NCI-H82 (cell line): ENCODE data around the gene STK16.

Experiments used
- DNase-seq: peaks from one replicate; lab custom pipeline; 2025; lab: John Stamatoyannopoulos, UW

Gene STK16

GRCh38 chr2:219269362-219270054, 24.2 kb downstream of the STK16 start:
- no peak for DNase-seq

- DNase-seq: no peak
Measured at GRCh38 chr2:219270055-219270372, 24.7 kb downstream of the STK16 start.

DNA sequence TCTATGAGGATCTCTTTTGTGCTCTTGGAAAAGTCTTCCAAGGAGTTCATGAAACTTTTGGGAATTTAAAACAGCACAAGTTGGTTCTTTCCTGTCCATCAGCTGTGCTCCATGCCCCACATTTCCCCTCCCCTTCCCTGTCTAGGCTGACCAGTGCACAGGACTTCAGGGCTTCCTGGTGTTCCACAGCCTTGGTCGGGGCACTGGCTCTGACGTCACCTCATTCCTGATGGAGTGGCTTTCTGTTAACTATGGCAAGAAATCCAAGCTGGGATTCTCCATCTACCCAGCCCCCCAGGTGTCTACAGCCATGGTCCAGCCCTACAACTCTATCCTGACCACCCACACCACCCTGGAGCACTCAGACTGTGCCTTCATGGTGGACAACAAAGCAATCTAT, 25.7 kb downstream of the STK16 start:
- DNase-seq: no peak

GRCh38 chr2:219272356-219272755, 27.1 kb downstream of the STK16 start:
- DNase-seq: no peak

DNA sequence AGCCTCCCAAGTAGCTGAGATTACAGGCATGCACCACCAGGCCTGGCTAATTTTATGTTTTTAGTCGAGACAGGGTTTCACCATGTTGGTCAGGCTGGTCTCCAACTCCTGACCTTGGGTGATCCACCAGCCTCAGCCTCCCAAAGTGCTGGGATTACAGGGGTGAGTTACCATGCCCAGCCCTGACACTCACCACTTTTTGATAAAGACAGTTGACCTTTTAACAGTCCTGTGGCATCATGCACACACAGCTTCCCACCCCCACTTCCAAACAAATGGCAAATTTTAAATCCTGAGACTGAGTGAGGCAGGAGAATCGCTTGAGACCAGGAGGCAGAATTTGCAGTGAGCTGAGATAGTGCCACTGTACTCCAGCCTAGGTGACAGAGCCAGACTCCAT, 27.7 kb downstream of the STK16 start:
- DNase-seq: peak; percentile 39

GRCh38 chr2:219273937-219274336, 28.7 kb downstream of the STK16 start:
- DNase-seq: no peak

- DNase-seq: no peak
Measured at GRCh38 chr2:219274361-219274921, 29.2 kb downstream of the STK16 start.

GRCh38 chr2:219277703-219278654, 32.7 kb downstream of the STK16 start:
- peak; percentile 87 for DNase-seq

GRCh38 chr2:219278655-219279150, 33.4 kb downstream of the STK16 start:
- no peak for DNase-seq

- DNase-seq: peak; percentile 99
Measured at GRCh38 chr2:219279151-219279915, 34.1 kb downstream of the STK16 start, which contains the start of gene DNAJB2. Gene DNAJB2 (plus strand): TSS chr2:219279366. CDS start chr2:219279834, 468 bp downstream.

GRCh38 chr2:219279916-219280516, 34.7 kb downstream of the STK16 start:
- no peak for DNase-seq

DNA sequence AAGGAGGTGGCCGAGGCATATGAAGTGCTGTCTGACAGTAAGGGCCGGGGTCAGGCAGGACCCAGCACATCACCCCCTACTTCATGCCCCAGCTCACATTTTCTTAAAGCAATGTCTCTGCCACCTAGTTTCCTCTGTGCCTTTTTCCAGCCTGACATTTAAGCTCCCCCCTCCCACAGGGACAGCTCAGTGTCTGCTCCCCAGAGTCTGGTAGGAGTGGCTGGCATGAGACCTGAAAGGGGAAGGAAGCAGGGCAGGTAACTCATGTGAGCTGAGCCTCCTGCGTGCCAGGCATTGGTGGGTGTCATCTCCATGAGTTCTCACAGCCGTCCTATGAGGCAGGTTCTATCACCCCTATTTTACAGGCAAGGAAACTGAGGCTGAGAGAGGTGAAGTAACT, 35.4 kb downstream of the STK16 start:
- DNase-seq: no peak

- DNase-seq: no peak
Measured at GRCh38 chr2:219281588-219281987, 36.3 kb downstream of the STK16 start.

DNA sequence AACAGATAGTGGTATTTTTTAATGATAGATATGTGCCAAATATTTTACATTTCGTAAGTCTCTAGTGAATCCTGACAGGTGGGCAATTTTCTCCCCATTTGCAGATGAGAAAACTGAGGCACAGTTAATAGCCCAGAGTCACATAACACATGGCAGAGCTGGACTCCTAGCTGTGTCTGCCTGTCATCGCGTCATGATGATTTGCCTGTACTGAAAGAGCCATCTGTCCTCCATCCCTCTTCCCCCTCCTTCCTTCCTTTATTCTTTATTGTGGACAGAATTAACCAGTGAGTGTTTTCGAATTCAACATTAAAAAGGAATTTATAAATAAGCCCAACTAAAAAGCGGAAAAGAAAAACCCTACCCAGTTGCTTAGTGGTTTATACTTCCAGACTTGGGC, 37.1 kb downstream of the STK16 start:
- DNase-seq: no peak

DNA sequence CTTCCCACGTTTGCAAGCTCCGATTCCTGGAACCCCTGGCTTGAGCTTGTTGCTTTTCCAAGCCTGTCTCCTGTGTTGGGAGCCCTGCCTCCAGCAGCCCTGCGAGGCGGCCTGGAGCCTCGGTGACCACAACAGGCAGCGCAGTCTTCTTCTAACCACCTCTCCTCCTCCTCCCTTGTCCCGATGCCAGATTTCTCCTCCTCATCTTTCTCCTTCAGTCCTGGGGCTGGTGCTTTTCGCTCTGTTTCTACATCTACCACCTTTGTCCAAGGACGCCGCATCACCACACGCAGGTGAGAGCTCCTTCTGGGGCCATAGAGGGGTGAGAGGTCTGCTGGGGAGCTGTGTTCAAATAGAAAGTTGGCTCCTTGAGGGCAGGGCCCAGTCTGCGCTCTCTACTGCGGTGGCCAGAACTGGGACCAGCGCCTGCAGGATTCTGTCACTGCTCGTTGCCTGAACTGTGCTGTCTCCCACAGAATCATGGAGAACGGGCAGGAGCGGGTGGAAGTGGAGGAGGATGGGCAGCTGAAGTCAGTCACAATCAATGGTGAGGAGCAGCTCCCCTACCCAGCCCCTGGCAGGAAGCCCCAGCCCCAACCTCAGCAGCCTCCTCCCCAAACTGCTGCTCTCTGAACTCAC, 37.8 kb downstream of the STK16 start:
- DNase-seq: no peak

DNA sequence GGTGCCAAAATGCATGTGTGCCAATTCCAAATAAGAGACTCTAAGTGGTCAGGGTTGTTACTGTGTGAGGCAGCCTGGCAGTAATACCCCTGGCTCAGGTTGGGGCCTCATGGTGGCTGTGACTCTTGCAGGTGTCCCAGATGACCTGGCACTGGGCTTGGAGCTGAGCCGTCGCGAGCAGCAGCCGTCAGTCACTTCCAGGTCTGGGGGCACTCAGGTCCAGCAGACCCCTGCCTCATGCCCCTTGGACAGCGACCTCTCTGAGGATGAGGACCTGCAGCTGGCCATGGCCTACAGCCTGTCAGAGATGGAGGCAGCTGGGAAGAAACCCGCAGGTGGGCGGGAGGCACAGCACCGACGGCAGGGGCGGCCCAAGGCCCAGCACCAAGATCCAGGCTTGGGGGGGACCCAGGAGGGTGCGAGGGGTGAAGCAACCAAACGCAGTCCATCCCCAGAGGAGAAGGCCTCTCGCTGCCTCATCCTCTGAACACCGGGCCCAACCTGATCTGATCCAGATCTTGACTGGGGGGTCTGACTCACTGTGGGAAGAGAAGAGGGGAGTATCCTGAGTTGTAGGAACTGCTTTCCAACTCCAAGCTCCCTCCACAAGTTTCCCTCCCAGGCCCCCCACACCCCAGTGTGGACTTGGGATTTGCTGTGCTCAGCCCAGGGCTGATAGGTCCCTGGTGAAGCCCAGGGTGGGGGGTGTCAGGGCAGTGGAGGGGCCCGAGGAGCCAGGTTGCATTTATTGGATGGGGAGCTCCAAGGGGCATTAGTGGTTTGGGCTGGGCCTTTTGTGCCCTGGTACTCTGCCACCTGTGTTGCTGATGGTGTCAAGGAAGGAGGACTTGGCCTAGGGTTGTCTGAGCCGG, 39.5 kb downstream of the STK16 start:
- DNase-seq: no peak

GRCh38 chr2:219285373-219285735, 40.1 kb downstream of the STK16 start:
- DNase-seq: no peak

DNA sequence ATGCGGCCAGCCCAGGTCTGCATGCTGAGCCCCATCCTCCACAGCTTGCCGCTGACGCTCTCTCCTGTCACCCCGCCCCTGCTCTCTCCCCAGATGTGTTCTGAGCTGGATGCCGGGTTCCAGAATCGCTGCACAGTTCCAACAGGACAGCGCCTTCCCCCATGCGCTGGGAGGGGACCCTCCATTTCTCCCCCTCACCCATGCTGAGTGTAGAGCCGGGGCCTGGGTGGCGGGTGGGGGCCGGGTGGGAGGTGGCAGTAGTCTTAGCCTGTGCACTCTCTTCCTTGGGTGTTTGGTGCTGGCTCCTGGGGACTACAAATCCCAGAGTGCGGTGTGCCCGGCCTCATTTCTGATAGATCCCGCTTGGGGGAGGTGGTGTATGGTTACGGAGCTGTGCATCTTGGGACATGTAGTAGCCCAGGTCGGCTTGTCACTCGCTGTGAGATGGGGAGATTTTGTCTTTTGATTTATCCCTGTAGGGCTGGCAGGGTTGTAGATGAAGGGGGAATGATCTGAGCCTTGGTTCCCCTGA, 40.7 kb downstream of the STK16 start:
- DNase-seq: peak; percentile 68

- no peak for DNase-seq
Measured at GRCh38 chr2:219286436-219287115, 41.3 kb downstream of the STK16 start.
